Stimulated activated CD8-positive, alpha-beta memory T cell treated with anti-CD3 and anti-CD28 coated beads, Interleukin-7, amount 100 ng/mL, for 1 hour (primary cell): ENCODE data around the gene AP1AR.
"Not testable (repeated sequence)": the region's sequence is repeated elsewhere in the genome, so short reads cannot be mapped to it uniquely, and the experiment has no call there.

Experiments
- DNase-seq, 2 donors: peaks; one replicate each; pipeline ENCODE4 v3.0.0-alpha.2; 2020; ENCODE audit warnings: low read depth in 2 of 2

The AP1AR gene, protein sequence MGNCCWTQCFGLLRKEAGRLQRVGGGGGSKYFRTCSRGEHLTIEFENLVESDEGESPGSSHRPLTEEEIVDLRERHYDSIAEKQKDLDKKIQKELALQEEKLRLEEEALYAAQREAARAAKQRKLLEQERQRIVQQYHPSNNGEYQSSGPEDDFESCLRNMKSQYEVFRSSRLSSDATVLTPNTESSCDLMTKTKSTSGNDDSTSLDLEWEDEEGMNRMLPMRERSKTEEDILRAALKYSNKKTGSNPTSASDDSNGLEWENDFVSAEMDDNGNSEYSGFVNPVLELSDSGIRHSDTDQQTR

GRCh38 chr4:112231779-112232713, at the start of gene AP1AR:
Gene AP1AR (plus strand): TSS chr4:112231787. CDS start chr4:112232092, 305 bp downstream.
- peak; percentile 58 to 66 for DNase-seq

GRCh38 chr4:112182604-112183003, 49.0 kb upstream of the AP1AR start:
- no peak for DNase-seq

DNA sequence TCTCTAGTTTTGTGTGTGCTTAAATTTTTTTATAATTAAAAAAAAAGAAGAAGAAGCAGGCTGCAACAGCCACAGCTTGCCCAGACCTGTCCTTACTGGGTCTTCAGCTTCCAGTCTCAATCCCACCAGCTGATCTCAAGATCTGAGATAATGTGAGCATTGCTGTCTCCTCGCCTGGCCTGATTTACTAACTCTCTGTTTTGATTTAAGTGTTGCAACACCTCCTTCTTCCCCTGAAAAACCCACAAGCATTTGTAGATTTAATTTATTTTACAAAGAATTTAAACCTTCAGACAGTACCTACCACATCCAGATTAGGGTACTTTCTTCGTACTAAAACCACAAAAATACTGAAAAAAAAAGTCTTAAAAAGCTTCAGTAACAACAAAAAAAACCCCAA, 48.3 kb upstream of the AP1AR start:
- no peak for DNase-seq

GRCh38 chr4:112184438-112184837, 47.1 kb upstream of the AP1AR start:
- no peak for DNase-seq

GRCh38 chr4:112185334-112185733, 46.3 kb upstream of the AP1AR start:
- no peak for DNase-seq

- no peak for DNase-seq
Measured at GRCh38 chr4:112185740-112186670, 45.6 kb upstream of the AP1AR start.

- no peak for DNase-seq
Measured at GRCh38 chr4:112189754-112190153, 41.8 kb upstream of the AP1AR start.

DNA sequence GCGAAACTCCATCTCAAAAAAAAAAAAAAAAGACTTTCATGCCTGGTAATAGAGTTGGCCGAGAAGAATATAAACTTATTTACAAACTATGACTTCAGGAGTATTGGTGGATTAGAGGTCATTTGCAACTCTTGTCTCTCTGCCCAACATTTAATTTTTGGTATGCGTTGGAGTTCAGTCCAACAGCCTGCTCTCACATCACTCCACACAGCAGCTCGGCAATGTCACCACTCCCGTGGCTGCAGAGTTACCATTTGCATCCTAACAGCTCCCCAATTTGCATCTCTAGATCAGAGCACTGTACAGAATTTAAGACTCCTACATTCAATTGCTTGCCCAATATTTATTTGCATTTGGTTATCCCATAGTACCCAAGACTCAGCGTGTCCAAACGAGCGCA, 40.9 kb upstream of the AP1AR start:
- no peak for DNase-seq

GRCh38 chr4:112196461-112196860, 35.1 kb upstream of the AP1AR start:
- DNase-seq: no peak

DNA sequence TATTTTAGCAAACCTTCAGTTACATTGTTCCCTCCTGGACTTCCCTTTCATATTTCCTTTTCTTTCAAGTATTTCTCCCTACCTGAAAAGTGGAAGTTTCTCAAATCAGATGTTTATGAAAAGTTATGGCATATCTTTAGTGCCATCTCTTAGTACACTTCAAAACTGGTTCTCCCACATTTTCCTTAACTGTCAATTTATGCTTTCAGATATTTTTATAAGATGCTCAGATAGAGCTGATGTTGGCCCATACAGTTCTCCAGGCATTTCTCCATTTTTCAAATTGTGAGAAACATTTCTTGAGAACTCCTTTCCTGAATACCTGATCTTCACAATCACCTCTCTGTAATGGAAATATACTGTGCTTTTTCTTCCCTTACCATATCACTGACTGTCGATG, 32.5 kb upstream of the AP1AR start:
- no peak for DNase-seq

GRCh38 chr4:112201915-112202505, 29.6 kb upstream of the AP1AR start:
- no peak for DNase-seq

GRCh38 chr4:112203593-112203992, 28.0 kb upstream of the AP1AR start:
- DNase-seq: no peak

GRCh38 chr4:112206431-112206830, 25.2 kb upstream of the AP1AR start:
- no peak for DNase-seq

GRCh38 chr4:112208137-112209095, 23.2 kb upstream of the AP1AR start:
- DNase-seq: not testable (repeated sequence)

DNA sequence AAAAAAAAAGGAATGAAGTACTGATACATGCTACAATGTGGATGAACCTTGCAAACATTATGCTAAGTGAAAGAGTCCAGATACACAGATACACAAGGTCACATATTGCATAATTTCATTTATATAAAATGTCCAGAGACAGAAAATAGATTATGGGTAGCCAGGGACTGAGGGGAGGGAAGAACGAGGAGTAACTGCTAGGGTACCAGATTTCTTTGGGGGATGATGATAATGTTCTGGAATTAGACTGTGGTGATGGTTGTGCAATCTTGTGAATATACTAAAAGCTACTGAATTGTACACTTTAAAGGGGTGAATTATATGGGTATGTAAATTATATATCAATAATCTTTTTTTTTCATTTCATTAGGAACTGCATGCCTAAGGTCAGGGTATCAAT, 20.8 kb upstream of the AP1AR start:
- DNase-seq: no peak

GRCh38 chr4:112213091-112213490, 18.5 kb upstream of the AP1AR start:
- DNase-seq: no peak

- DNase-seq: no peak
Measured at GRCh38 chr4:112213856-112214255, 17.7 kb upstream of the AP1AR start.

DNA sequence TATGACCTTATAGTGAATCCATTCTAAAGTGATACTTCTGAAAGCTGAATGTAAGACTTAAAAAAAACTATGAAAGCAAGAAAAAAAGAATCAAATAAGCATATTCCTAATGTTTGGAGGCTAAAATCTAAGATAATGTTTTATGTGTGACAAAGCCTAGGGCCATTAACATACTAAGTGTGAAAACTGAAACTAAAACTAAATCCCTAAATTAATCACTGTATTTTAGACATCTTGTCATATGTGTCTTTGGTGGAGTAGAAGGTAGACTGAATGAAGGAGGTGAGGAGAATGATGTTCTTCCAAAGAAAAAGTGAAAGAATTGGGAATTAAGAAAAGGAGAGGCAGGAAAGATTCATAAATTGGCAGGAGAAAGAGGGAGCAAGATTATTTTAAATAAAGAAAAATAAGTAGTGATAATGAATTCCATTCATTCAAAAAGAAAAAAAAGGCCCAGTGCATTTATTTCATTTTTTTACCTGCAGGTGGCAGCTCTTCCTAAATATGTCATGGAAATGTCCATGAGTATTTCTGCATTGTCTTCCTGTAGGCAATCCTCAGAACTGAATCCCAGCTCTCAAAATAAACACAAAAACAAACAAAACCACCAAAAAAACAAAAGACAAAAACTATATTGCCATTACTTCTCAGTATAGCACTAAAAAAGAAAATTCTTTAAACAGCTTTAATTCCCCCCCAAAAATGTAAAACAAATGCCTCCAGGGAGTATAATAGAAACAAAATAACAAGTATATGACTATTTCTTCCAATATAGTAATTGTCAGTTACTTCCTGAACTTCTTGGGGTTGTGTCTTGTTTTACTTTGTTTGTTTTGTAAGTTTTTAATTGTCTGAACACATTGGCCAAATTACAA, 17.0 kb upstream of the AP1AR start:
- no peak for DNase-seq

- DNase-seq: no peak
Measured at GRCh38 chr4:112219826-112220366, 11.7 kb upstream of the AP1AR start.
